D721Med (cell line): ENCODE measurements around the gene ZNF525.
"Not testable (repeated sequence)": the region's sequence is repeated elsewhere in the genome, so short reads cannot be mapped to it uniquely, and the experiment has no call there.

Experiments used
- DNase-seq: peaks from one replicate; pipeline ENCODE4 v3.0.0; 2011; ENCODE audit warnings: low spot score; ENCODE audit not compliant: insufficient read length
- FAIRE-seq: peaks from 2 replicates; lab custom pipeline; 2011; peaks lifted over from hg19 to GRCh38; lab: Jason Lieb, UNC
- TF ChIP-seq, protein P1 (sequence below): IDR thresholded peaks from 2 replicates; pipeline ENCODE4 v1.5.1; 2012; ENCODE audit warnings: mild to moderate bottlenecking, control low read depth; ENCODE audit not compliant: insufficient read depth; ENCODE audit errors: missing control alignments

ZNF525 gene

DNA sequence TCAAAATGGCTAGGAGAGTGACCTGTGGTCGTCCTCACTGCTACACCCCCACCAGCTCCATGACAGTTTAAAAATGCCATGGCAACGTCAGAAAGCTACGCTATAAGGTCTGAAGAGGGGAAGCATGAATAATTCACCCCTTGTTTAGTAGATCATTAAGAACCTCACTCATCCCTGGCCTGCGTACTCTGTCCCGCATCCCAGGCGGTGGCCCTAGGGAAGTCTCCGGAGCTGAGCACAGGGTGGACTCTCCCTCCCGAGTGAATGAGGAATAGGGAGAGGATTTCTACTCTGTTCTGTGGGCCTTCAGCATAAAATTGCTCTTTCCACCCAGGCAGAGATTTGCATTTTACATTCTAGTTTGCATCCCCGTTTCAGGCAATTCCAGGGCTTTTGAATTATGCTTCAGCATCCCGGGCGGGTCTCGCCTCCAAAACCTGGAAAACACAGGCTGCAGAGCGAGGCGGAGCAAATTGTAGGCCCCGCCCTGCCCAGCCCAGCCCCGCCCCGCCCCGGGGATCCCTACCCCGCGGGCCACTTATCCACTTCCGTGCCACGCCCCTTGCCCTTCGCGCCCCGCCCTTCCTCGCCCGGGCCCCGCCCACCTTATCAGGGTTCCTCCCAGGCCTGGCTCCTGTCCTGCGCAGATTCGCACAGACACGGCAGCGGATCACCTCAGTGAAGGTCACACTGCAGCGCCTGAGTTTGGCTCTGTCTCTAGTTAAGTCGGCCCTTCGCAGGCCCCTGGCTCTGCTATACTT, 7.5 kb upstream of the ZNF525 start:
- no peak for DNase-seq
- TF ChIP-seq, protein P1, sequence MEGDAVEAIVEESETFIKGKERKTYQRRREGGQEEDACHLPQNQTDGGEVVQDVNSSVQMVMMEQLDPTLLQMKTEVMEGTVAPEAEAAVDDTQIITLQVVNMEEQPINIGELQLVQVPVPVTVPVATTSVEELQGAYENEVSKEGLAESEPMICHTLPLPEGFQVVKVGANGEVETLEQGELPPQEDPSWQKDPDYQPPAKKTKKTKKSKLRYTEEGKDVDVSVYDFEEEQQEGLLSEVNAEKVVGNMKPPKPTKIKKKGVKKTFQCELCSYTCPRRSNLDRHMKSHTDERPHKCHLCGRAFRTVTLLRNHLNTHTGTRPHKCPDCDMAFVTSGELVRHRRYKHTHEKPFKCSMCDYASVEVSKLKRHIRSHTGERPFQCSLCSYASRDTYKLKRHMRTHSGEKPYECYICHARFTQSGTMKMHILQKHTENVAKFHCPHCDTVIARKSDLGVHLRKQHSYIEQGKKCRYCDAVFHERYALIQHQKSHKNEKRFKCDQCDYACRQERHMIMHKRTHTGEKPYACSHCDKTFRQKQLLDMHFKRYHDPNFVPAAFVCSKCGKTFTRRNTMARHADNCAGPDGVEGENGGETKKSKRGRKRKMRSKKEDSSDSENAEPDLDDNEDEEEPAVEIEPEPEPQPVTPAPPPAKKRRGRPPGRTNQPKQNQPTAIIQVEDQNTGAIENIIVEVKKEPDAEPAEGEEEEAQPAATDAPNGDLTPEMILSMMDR = no peak
- no peak for FAIRE-seq

DNA sequence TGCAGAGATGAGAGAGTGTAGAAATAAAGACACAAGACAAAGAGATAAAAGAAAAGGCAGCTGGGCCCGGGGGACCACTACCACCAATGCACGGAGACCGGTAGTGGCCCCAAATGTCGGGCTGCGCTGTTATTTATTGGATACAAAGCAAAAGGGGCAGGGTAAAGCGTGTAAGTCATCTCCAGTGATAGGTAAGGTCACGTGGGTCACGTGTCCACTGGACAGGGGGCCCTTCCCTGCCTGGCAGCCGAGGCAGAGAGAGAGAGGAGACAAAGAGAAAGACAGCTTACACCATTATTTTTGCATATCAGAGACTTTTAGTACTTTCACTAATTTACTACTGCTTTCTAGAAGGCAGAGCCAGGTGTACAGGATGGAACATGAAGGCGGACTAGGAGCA, 5.4 kb upstream of the ZNF525 start:
- FAIRE-seq, DNase-seq: not testable (repeated sequence)

DNA sequence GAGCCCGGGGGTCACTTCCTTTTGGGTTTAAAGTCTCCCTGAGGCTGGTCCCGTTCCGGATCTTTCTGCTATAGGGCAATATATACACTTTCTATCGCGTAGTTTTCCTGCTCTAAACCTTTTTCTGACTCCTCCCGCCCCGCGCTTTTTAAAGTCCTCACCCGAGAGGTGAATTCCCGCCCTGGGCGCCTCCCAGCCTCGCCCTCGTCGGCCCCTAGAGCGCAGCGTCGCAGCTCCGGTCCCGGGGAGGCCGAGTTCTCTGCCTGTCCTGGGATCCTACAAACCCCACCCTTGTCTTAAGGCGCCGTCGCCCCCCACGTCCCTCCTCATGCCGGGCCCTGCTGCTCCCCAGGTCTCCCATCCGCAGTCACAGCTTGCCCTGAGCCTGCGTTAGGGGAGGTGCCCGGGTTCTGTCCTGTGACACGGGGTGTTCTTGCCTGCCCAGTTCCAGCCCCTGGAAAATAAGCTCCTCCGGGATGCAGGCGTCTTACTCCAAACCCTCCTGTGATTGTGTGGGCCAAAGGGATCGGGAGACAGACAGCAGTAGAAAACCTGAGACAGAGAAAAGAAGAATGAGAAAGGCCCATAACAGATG, 491 bp downstream of the ZNF525 start:
- no peak for FAIRE-seq
- TF ChIP-seq, protein P1 = no peak
- no peak for DNase-seq

DNA sequence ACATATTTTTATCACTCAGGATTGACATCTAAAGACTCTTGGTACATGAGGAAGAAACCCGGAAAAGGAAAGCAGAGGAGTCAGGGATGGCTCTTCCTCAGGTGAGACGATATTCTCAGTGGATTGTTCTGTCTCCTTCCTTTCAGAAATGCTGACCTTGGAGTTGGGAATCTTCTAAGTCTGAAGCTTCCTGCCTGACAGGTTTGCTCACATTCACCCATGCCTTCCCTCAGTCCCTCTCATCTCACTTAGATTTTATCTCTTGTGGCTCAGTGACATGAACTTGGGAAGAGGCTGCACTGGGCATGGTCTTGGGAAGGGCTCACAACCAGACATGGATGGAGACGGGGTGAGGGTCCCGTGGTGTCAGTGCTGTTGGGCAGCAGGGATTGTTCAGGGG, 6.7 kb downstream of the ZNF525 start:
- DNase-seq (no peak), FAIRE-seq (no peak)
- TF ChIP-seq, protein P1 = no peak

DNA sequence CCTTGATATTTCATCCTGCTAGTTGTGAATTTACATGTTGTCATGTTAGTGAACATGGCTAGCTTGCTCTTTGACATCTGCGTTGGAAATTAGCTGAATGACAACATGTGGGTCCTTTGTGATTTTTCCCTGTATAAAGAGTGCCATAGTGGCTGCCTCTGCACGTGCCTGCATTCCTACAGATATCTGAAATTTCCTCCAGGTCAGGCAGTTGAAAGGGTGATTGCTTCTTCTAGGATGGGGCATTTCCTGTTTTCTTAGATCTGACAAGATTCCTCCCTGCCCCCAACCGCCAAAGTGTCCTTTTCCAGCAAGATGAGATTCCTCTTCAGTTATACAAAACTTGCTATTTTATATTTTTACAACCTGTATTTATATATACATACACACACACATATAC, 8.8 kb downstream of the ZNF525 start:
- DNase-seq = no peak
- FAIRE-seq = no peak
- TF ChIP-seq, protein P1 = no peak

DNA sequence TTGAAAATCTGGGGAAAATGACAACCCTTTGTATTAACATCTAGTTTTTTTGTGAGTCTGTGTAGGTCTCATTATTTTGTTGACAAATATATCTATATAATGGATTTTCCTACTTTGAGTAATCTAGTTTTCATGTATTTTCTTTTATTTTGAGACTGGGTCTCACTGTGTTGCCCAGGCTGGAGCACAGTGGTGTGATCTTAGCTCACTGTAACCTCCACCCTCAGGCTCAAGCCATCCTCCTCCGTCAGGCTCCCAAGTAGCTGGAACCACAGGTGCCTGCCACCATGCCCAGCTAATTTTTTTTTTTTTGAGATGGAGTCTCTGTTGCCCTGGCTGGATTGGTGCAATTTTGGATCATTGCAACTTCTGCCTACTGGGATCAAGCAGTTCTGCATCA, 9.2 kb downstream of the ZNF525 start:
- TF ChIP-seq, protein P1 = no peak
- FAIRE-seq = no peak
- no peak for DNase-seq

DNA sequence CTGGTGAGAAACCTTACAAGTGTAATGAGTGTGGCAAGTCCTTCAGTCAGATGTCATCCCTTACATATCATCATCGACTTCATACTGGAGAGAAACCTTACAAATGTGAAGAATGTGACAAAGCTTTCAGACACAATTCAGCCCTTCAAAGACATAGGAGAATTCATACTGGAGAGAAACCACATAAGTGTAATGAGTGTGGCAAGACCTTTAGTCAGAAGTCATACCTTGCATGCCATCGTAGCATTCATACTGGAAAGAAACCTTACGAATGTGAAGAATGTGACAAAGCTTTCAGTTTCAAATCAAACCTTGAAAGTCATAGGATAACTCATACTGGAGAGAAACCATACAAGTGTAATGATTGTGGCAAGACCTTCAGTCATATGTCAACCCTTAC, 15.9 kb downstream of the ZNF525 start:
- DNase-seq (no peak), FAIRE-seq (no peak)
- TF ChIP-seq, protein P1 = no peak
